Kidney epithelial cell (primary cell): ENCODE results near the gene MYO1B. TPM values are rescaled to one million over a fixed set of nuclear protein-coding genes. Genes with fewer than 3 reads are reported as not detected.

Source experiments
- DNase-seq: peaks from one replicate; pipeline ENCODE4 v3.0.0-alpha.2; 2010; ENCODE audit warnings: low read depth
- H3K27me3 ChIP-seq: 2 replicates; pipeline ENCODE4 v1.6.0; 2011; ENCODE audit warnings: low read length; ENCODE audit not compliant: control insufficient read depth, insufficient read depth
- H3K36me3 ChIP-seq: 2 replicates; pipeline ENCODE4 v1.5.1; 2011; ENCODE audit warnings: low read length; ENCODE audit not compliant: control insufficient read depth, insufficient read depth
- H3K4me3 ChIP-seq: 2 replicates; pipeline ENCODE4 v1.5.1; 2011; ENCODE audit warnings: low read depth, mild to moderate bottlenecking, control low read depth, low read length
- CTCF ChIP-seq: IDR thresholded peaks from 2 replicates; pipeline ENCODE4 v1.5.1; 2011; ENCODE audit warnings: mild to moderate bottlenecking, moderate library complexity, low read length, control low read depth, inconsistent platforms; ENCODE audit not compliant: insufficient read depth, poor library complexity, severe bottlenecking
- total RNA-seq: library from RNA; depleted of rRNA; stranded (reverse); fragments of >200 nt; gene quantifications from 2 replicates; pipeline ENCODE4 v1.2.3, GENCODE V29; 2015

The MYO1B gene
- total RNA-seq, 1 donor from 2014 or later, result 62.8 TPM

- no peak for TF ChIP-seq CTCF
- peak; percentile 35 for DNase-seq
- no peaks in the 10 kb centered on the region for H3K36me3 ChIP-seq
- no peak overlapping the region for H3K4me3 ChIP-seq
- no peaks in the 10 kb centered on the region for H3K27me3 ChIP-seq
Observed at GRCh38 chr2:191462370-191462769, 217.2 kb downstream of the MYO1B start.

- no peak overlapping the region for H3K4me3 ChIP-seq
- H3K36me3 ChIP-seq, result no peaks in the 10 kb centered on the region
- TF ChIP-seq CTCF, result no peak
- H3K27me3 ChIP-seq, result no peaks in the 10 kb centered on the region
- DNase-seq, result no peak
Observed at GRCh38 chr2:191463790-191464189, 218.6 kb downstream of the MYO1B start.

GRCh38 chr2:191465766-191466420, 220.7 kb downstream of the MYO1B start:
- no peak for TF ChIP-seq CTCF
- no peaks in the 10 kb centered on the region for H3K36me3 ChIP-seq
- DNase-seq, result no peak
- no peaks in the 10 kb centered on the region for H3K27me3 ChIP-seq
- H3K4me3 ChIP-seq, result no peak overlapping the region

DNA sequence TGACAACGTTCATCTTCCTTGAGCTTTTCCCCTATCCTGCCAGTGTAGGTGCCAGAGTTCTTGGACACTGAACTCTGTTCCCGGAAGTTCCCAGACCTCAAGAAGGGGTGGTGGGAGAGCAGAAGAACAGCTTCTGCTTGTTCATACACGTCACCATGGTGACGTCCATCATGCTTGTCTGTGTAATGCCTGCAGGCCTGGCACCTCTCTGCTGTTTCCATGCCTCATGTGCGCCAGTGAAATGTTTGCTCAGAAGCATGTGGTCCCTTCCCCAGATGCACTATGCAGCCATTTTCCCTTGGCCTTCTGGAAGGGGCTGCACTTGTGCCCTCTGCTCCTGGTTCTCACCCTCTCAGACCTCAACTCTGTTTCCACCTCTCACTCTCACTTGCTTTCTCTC, 221.9 kb downstream of the MYO1B start:
- Histone ChIP-seq H3K27me3 (no peaks in the 10 kb centered on the region), H3K4me3 (no peak overlapping the region), H3K36me3 (no peaks in the 10 kb centered on the region)
- no peak for DNase-seq
- TF ChIP-seq CTCF, result no peak

DNA sequence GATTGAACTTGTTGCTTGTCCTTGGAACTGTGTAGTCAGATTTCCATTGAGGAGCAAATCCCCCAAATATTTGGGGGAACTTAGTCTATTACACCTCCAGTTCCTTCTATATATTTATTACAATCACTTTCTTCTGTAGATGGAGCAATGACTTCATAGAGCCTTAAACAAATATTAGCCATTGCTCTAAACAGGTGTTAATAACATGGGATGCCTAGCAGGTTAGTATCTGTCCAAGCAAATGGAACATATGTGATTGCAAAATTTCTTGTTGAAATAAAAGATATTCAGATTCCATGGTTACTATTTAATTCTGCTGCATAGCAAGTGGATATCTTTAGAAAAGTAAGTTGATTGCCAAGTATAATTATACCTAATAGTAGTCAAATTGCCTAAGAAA, 225.1 kb downstream of the MYO1B start:
- Histone ChIP-seq H3K4me3 (no peak overlapping the region), H3K27me3 (no peaks in the 10 kb centered on the region), H3K36me3 (no peaks in the 10 kb centered on the region)
- TF ChIP-seq CTCF, result no peak
- DNase-seq, result no peak

GRCh38 chr2:191474464-191474863, 229.3 kb downstream of the MYO1B start:
- Histone ChIP-seq H3K4me3 (no peak overlapping the region), H3K36me3 (no peaks in the 10 kb centered on the region), H3K27me3 (no peaks in the 10 kb centered on the region)
- TF ChIP-seq CTCF, result no peak
- DNase-seq, result no peak
